Astrocyte (in vitro differentiated cells and primary cell): ENCODE data around the gene WNT4. TPM values are rescaled to one million over a fixed set of nuclear protein-coding genes. Genes with fewer than 3 reads are reported as not detected.
A peak's percentile ranks its signal among the peaks of the same experiment; 100 is the strongest.

Experiments used
- DNase-seq: peaks from one replicate; pipeline ENCODE4 v3.0.0-alpha.2; 2010; ENCODE audit warnings: low read depth
- FAIRE-seq: peaks from 2 replicates; lab custom pipeline; 2011; peaks lifted over from hg19 to GRCh38; lab: Jason Lieb, UNC
- H2AFZ ChIP-seq: 2 replicates; pipeline ENCODE4 v1.6.0; 2012; ENCODE audit warnings: low read depth, low read length, inconsistent platforms
- H3K27ac ChIP-seq: 2 replicates; pipeline ENCODE4 v1.5.1; 2011; ENCODE audit warnings: low read depth, low read length, inconsistent platforms
- H3K27me3 ChIP-seq: 2 replicates; pipeline ENCODE4 v1.6.0; 2011; ENCODE audit warnings: low read length, inconsistent platforms; ENCODE audit not compliant: insufficient read depth
- H3K36me3 ChIP-seq: 2 replicates; pipeline ENCODE4 v1.5.1; 2011; ENCODE audit warnings: low read length, inconsistent platforms; ENCODE audit not compliant: insufficient read depth
- H3K4me1 ChIP-seq: 2 replicates; pipeline ENCODE4 v1.5.1; 2011; ENCODE audit warnings: low read length, inconsistent platforms; ENCODE audit not compliant: insufficient read depth
- H3K4me2 ChIP-seq: 2 replicates; pipeline ENCODE4 v1.6.0; 2012; ENCODE audit warnings: low read length, inconsistent platforms
- H3K4me3 ChIP-seq: 2 replicates; pipeline ENCODE4 v1.5.1; 2011; ENCODE audit warnings: low read depth, mild to moderate bottlenecking, low read length, inconsistent platforms; ENCODE audit not compliant: insufficient read depth
- H3K79me2 ChIP-seq: 2 replicates; pipeline ENCODE4 v1.6.0; 2012; ENCODE audit warnings: mild to moderate bottlenecking, low read length, inconsistent platforms; ENCODE audit not compliant: insufficient read depth
- H3K9ac ChIP-seq: 2 replicates; pipeline ENCODE4 v1.6.0; 2012; ENCODE audit warnings: mild to moderate bottlenecking, low read length, inconsistent platforms
- H3K9me3 ChIP-seq: 2 replicates; pipeline ENCODE4 v1.5.1; 2012; ENCODE audit warnings: low read depth, mild to moderate bottlenecking, low read length, inconsistent platforms; ENCODE audit not compliant: insufficient read depth
- H4K20me1 ChIP-seq: 2 replicates; pipeline ENCODE4 v1.6.0; 2012; ENCODE audit warnings: low read length, inconsistent platforms; ENCODE audit not compliant: insufficient read depth
- H3K27ac Mint-ChIP-seq: one replicate; pipeline ENCODE4 v1.8.0; 2021; ENCODE audit warnings: mild to moderate bottlenecking, mixed read lengths; ENCODE audit not compliant: unreplicated experiment
- H3K27me3 Mint-ChIP-seq: one replicate; pipeline ENCODE4 v1.8.0; 2021; ENCODE audit warnings: low read depth, mixed read lengths; ENCODE audit not compliant: unreplicated experiment
- H3K36me3 Mint-ChIP-seq: one replicate; pipeline ENCODE4 v1.8.0; 2021; ENCODE audit warnings: low read depth, mixed read lengths; ENCODE audit not compliant: unreplicated experiment
- H3K4me1 Mint-ChIP-seq: one replicate; pipeline ENCODE4 v1.8.0; 2021; ENCODE audit warnings: low read depth, mixed read lengths; ENCODE audit not compliant: unreplicated experiment
- H3K4me3 Mint-ChIP-seq: one replicate; pipeline ENCODE4 v1.8.0; 2021; ENCODE audit warnings: mild to moderate bottlenecking, moderate library complexity, mixed read lengths; ENCODE audit not compliant: unreplicated experiment
- H3K9me3 Mint-ChIP-seq: one replicate; pipeline ENCODE4 v1.8.0; 2021; ENCODE audit warnings: mild to moderate bottlenecking, mixed read lengths; ENCODE audit not compliant: unreplicated experiment
- EZH2 ChIP-seq: IDR thresholded peaks from 2 replicates; pipeline ENCODE4 v1.6.1; 2012; ENCODE audit warnings: mild to moderate bottlenecking, low read length, inconsistent platforms; ENCODE audit not compliant: insufficient read depth
- total RNA-seq: library from RNA; stranded (reverse); gene quantifications from 2 replicates; pipeline ENCODE4 v1.2.1, GENCODE V29; 2021
- TF ChIP-seq, protein P1 (sequence below): IDR thresholded peaks from 2 replicates; pipeline ENCODE4 v1.5.1; 2011; ENCODE audit warnings: low read depth, mild to moderate bottlenecking, inconsistent platforms, low read length, moderate library complexity; ENCODE audit not compliant: insufficient read depth

Gene WNT4
- total RNA-seq, 1 donor from 2014 or later, result 1.2 TPM

DNA sequence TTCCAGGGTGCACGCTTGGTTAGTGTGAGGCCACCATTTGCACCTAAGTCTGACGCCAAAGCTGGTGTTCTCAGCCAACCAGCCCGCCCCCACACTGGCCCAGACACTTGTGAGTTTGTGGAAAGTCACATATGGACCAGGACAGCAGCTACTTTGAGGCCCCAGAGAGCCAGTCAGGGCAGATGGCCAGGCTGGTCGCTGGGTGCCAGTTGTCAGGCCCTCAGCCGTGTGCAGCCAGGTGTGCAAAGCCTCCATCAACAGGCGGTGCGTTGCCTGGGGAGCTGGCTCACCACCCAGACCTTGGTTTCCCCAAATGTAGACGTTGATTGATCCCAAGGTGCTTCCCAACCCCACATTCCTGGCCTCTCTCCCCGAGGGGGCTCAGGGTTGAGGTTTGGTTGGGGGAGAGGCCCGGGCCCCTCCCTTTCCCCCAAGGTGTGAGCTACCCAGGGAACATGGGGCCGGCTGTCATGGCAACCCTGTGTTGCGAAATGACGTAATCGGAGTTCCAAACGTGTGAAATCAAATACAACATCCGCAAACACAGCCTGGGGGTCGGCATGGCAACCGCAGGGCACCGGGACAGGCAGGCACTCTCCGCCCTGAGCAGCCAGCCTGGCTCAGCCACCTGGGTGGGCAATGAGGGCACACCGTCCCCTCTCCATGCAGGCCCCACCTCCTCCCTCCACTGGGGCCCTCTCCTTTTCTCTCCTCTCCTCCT is 42.2 kb upstream of the WNT4 start:
- H3K36me3 ChIP-seq, result no peaks in the 10 kb centered on the region
- H3K4me2 ChIP-seq, result no peak overlapping the region
- Mint-ChIP-seq H3K4me3 (no peak overlapping the region), H3K4me1 (no peaks in the 10 kb centered on the region), H3K9me3 (peaks cover 4% of the 10 kb centered on the region), H3K27ac (peak overlapping the region; percentile 41), H3K36me3 (peaks cover 2% of the 10 kb centered on the region), H3K27me3 (peaks cover 56% of the 10 kb centered on the region)
- H3K9ac ChIP-seq, result no peak overlapping the region
- H3K27ac ChIP-seq, result no peak overlapping the region
- no peak for FAIRE-seq
- no peak for DNase-seq
- H3K79me2 ChIP-seq, result no peaks in the 10 kb centered on the region
- H3K4me3 ChIP-seq, result no peak overlapping the region
- H4K20me1 ChIP-seq, result no peaks in the 10 kb centered on the region
- no peak overlapping the region for H2AFZ ChIP-seq
- H3K27me3 ChIP-seq, result peaks cover 17% of the 10 kb centered on the region
- no peaks in the 10 kb centered on the region for H3K9me3 ChIP-seq
- TF ChIP-seq, protein P1, sequence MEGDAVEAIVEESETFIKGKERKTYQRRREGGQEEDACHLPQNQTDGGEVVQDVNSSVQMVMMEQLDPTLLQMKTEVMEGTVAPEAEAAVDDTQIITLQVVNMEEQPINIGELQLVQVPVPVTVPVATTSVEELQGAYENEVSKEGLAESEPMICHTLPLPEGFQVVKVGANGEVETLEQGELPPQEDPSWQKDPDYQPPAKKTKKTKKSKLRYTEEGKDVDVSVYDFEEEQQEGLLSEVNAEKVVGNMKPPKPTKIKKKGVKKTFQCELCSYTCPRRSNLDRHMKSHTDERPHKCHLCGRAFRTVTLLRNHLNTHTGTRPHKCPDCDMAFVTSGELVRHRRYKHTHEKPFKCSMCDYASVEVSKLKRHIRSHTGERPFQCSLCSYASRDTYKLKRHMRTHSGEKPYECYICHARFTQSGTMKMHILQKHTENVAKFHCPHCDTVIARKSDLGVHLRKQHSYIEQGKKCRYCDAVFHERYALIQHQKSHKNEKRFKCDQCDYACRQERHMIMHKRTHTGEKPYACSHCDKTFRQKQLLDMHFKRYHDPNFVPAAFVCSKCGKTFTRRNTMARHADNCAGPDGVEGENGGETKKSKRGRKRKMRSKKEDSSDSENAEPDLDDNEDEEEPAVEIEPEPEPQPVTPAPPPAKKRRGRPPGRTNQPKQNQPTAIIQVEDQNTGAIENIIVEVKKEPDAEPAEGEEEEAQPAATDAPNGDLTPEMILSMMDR, result no peak
- no peak for TF ChIP-seq EZH2
- peaks cover 2% of the 10 kb centered on the region for H3K4me1 ChIP-seq

- Mint-ChIP-seq H3K4me3 (no peak overlapping the region), H3K27me3 (peaks cover 51% of the 10 kb centered on the region), H3K9me3 (peaks cover 4% of the 10 kb centered on the region), H3K27ac (peak overlapping the region; percentile 53), H3K36me3 (peaks cover 2% of the 10 kb centered on the region), H3K4me1 (no peaks in the 10 kb centered on the region)
- no peaks in the 10 kb centered on the region for H3K36me3 ChIP-seq
- no peak overlapping the region for H3K27ac ChIP-seq
- H3K9ac ChIP-seq, result no peak overlapping the region
- no peaks in the 10 kb centered on the region for H4K20me1 ChIP-seq
- FAIRE-seq (no peak), DNase-seq (no peak)
- no peak overlapping the region for H2AFZ ChIP-seq
- H3K4me2 ChIP-seq, result no peak overlapping the region
- H3K27me3 ChIP-seq, result peaks cover 17% of the 10 kb centered on the region
- peaks cover 2% of the 10 kb centered on the region for H3K4me1 ChIP-seq
- no peak overlapping the region for H3K4me3 ChIP-seq
- no peaks in the 10 kb centered on the region for H3K79me2 ChIP-seq
- TF ChIP-seq EZH2, result no peak
- TF ChIP-seq, protein P1, result no peak
- no peaks in the 10 kb centered on the region for H3K9me3 ChIP-seq
Measured at GRCh38 chr1:22184454-22184853, 41.6 kb upstream of the WNT4 start.

- H3K27me3 ChIP-seq, result peaks cover 20% of the 10 kb centered on the region
- H3K27me3 Mint-ChIP-seq, result peaks cover 44% of the 10 kb centered on the region
- H3K4me3 Mint-ChIP-seq, result no peak overlapping the region
- H3K4me1 ChIP-seq, result peaks cover 2% of the 10 kb centered on the region
- no peaks in the 10 kb centered on the region for H3K9me3 ChIP-seq
- no peak overlapping the region for H3K9ac ChIP-seq
- no peak overlapping the region for H3K27ac ChIP-seq
- H3K4me3 ChIP-seq, result no peak overlapping the region
- no peak overlapping the region for H3K4me2 ChIP-seq
- peaks cover 6% of the 10 kb centered on the region for H3K9me3 Mint-ChIP-seq
- no peaks in the 10 kb centered on the region for H3K36me3 ChIP-seq
- DNase-seq (no peak), FAIRE-seq (no peak)
- H3K27ac Mint-ChIP-seq, result no peak overlapping the region
- H3K36me3 Mint-ChIP-seq, result peaks cover 5% of the 10 kb centered on the region
- TF ChIP-seq, protein P1, result no peak
- no peak for TF ChIP-seq EZH2
- no peak overlapping the region for H2AFZ ChIP-seq
- no peaks in the 10 kb centered on the region for H3K79me2 ChIP-seq
- H3K4me1 Mint-ChIP-seq, result no peaks in the 10 kb centered on the region
- H4K20me1 ChIP-seq, result no peaks in the 10 kb centered on the region
Measured at GRCh38 chr1:22182715-22183114, 39.8 kb upstream of the WNT4 start.
